Endothelial cell of umbilical vein (primary cell): Measurements from ENCODE around the gene ARID3B. TPM values are rescaled to one million over a fixed set of nuclear protein-coding genes. Genes with fewer than 3 reads are reported as not detected.

Experiments
- BruUV-seq: library from RNA; stranded (reverse); fragments of 400-500 nt; replicated peaks from 2 replicates; lab custom pipeline; 2021; lab: Mats Ljungman, UMichigan
- CTCF ChIA-PET: fragments of 300-600, 350-600 bp; sonication (Branson Sonifier 250); formaldehyde crosslinking; loops from one replicate; lab custom pipeline; 2021; ENCODE audit warnings: antibody characterized with exemption, inconsistent platforms; lab: Charles Lee
- POLR2A ChIA-PET: fragments of 300-600, 350-600 bp; sonication (Branson Sonifier 250); formaldehyde crosslinking; loops from one replicate; lab custom pipeline; 2021; ENCODE audit warnings: antibody characterized with exemption, inconsistent platforms; lab: Charles Lee
- DNase-seq: peaks from one replicate; pipeline ENCODE4 v3.0.0-alpha.2; 2011; ENCODE audit warnings: low read depth, low spot score
- FAIRE-seq: peaks from 2 replicates; lab custom pipeline; 2011; peaks lifted over from hg19 to GRCh38; lab: Jason Lieb, UNC
- H2AFZ ChIP-seq: 2 replicates; pipeline ENCODE4 v1.6.0; 2012; ENCODE audit warnings: low read depth, low read length, control low read depth, inconsistent platforms
- H3K27ac ChIP-seq: 2 replicates; pipeline ENCODE4 v1.5.1; 2011; ENCODE audit warnings: low read depth, mild to moderate bottlenecking, control low read depth, low read length, moderate library complexity; ENCODE audit not compliant: insufficient read depth
- H3K27me3 ChIP-seq, 2 experiments: 2 replicates each; pipeline versions ENCODE4 v1.6.0 to v1.6.1; 2011; ENCODE audit warnings: low read length in 2 of 2, mixed read lengths in 1 of 2; ENCODE audit not compliant: control insufficient read depth in 2 of 2, insufficient read depth in 2 of 2
- H3K36me3 ChIP-seq, 2 experiments: 2 replicates in 1 of 2; 3 replicates in 1 of 2; pipeline ENCODE4 v1.5.1; 2011; ENCODE audit warnings: low read length in 2 of 2, mild to moderate bottlenecking in 1 of 2, moderate library complexity in 1 of 2; ENCODE audit not compliant: control insufficient read depth in 2 of 2, insufficient read depth in 2 of 2; ENCODE audit errors: extremely low read depth in 1 of 2
- H3K4me1 ChIP-seq: 3 replicates; pipeline ENCODE4 v1.5.1; 2011; ENCODE audit warnings: mild to moderate bottlenecking, low read length; ENCODE audit not compliant: control insufficient read depth, insufficient read depth; ENCODE audit errors: extremely low read depth
- H3K4me2 ChIP-seq: 2 replicates; pipeline ENCODE4 v1.6.1; 2011; ENCODE audit warnings: low read length, control low read depth, mixed read lengths; ENCODE audit not compliant: insufficient read depth
- H3K4me3 ChIP-seq, 3 experiments: fragments of 200-600 bp in 1 of 3; sonication (generic), shearing (Covaris generic) in 1 of 3; replicated peaks in 1 of 3; 2 replicates each; pipeline ENCODE4 v1.5.1; 2011 to 2016; ENCODE audit warnings: control low read depth in 3 of 3, low read length in 3 of 3, mild to moderate bottlenecking in 2 of 3, inconsistent platforms in 1 of 3, low read depth in 1 of 3, moderate library complexity in 1 of 3; ENCODE audit not compliant: insufficient read depth in 1 of 3
- H3K79me2 ChIP-seq: 2 replicates; pipeline ENCODE4 v1.6.0; 2012; ENCODE audit warnings: low read length, inconsistent platforms; ENCODE audit not compliant: control insufficient read depth, insufficient read depth
- H3K9ac ChIP-seq: replicated peaks from 2 replicates; pipeline ENCODE3; 2011; ENCODE audit warnings: low read length, control low read depth; ENCODE audit not compliant: insufficient read depth; ENCODE audit errors: extremely low read depth
- H3K9me1 ChIP-seq: replicated peaks from 3 replicates; pipeline ENCODE4 v1.6.0; 2011; ENCODE audit warnings: mild to moderate bottlenecking, low read length; ENCODE audit not compliant: control insufficient read depth, insufficient read depth; ENCODE audit errors: extremely low read depth
- H3K9me3 ChIP-seq: replicated peaks from 2 replicates; pipeline ENCODE4 v1.5.1; 2012; ENCODE audit warnings: low read length, inconsistent platforms; ENCODE audit not compliant: control insufficient read depth, insufficient read depth
- H4K20me1 ChIP-seq: replicated peaks from 2 replicates; pipeline ENCODE3; 2011; ENCODE audit warnings: mild to moderate bottlenecking, low read length; ENCODE audit not compliant: control insufficient read depth, insufficient read depth; ENCODE audit errors: extremely low read depth
- EZH2 ChIP-seq: IDR thresholded peaks from 2 replicates; pipeline ENCODE4 v1.6.1; 2012; ENCODE audit warnings: borderline replicate concordance, low read depth, mild to moderate bottlenecking, moderate library complexity, low read length, inconsistent platforms; ENCODE audit not compliant: severe bottlenecking
- FOS ChIP-seq: IDR thresholded peaks from 2 replicates; pipeline ENCODE4 v1.6.1; 2011; ENCODE audit warnings: mild to moderate bottlenecking, low read length, moderate library complexity, borderline replicate concordance; ENCODE audit not compliant: insufficient read depth
- GATA2 ChIP-seq: IDR thresholded peaks from 2 replicates; pipeline ENCODE4 v1.7.0; 2011; ENCODE audit warnings: low read depth, mild to moderate bottlenecking, moderate library complexity, mixed read lengths, low read length; ENCODE audit not compliant: insufficient read length, insufficient read depth
- JUN ChIP-seq: IDR thresholded peaks from 2 replicates; pipeline ENCODE4 v1.6.1; 2011; ENCODE audit warnings: borderline replicate concordance, low read depth; ENCODE audit not compliant: insufficient read length, insufficient read depth
- MYC ChIP-seq: IDR thresholded peaks from one replicate; pipeline ENCODE4 v1.6.1; 2011; ENCODE audit warnings: mild to moderate bottlenecking, low read depth, low read length
- POLR2A ChIP-seq: IDR thresholded peaks from 2 replicates; pipeline ENCODE4 v1.6.1; 2012; ENCODE audit warnings: low read depth, mild to moderate bottlenecking, control low read depth, low read length
- POLR2AphosphoS5 ChIP-seq: IDR thresholded peaks from 2 replicates; pipeline ENCODE4 v1.6.1; 2012; ENCODE audit warnings: low read depth, mild to moderate bottlenecking, control low read depth, low read length, moderate library complexity; ENCODE audit not compliant: insufficient read depth
- dilution Hi-C: fragments of 300-500 bp; cut with MboI; formaldehyde crosslinking; loops from one replicate; pipeline ENCODE4 v1.15.0; 2019; ENCODE audit warnings: low sequenced_read_pairs; ENCODE audit not compliant: extremely low pct_ligation_motif_present
- intact Hi-C: fragments of 100-400 bp; cut with micrococcal nuclease; formaldehyde crosslinking; loops from one replicate; pipeline ENCODE4 v1.10.0; 2022
- polyA plus RNA-seq, 4 experiments: library from polyadenylated mRNA; depleted of rRNA in 3 of 4; stranded (reverse) in 3 of 4; unstranded in 1 of 4; fragments of >200 nt; gene quantifications; 2 replicates each; pipeline versions ENCODE4 v1.2.1 to v1.2.3, GENCODE V29; 2011 to 2012; ENCODE audit warnings: missing spikeins in 1 of 4
- total RNA-seq: library from RNA; stranded (reverse); gene quantifications from 2 replicates; pipeline ENCODE4 v1.2.3, GENCODE V29; 2021
- TF ChIP-seq, protein P1 (sequence below): IDR thresholded peaks from 2 replicates; pipeline ENCODE4 v1.6.1; 2011; ENCODE audit not compliant: insufficient read depth, insufficient read length
- TF ChIP-seq, protein P2 (sequence below), 2 donors: IDR thresholded peaks; 1 replicate in 1 of 2; 2 replicates in 1 of 2; pipeline ENCODE4 v1.5.1; 2011; ENCODE audit warnings: low read length in 2 of 2, mild to moderate bottlenecking in 2 of 2, moderate library complexity in 2 of 2, control low read depth in 1 of 2, inconsistent platforms in 1 of 2, low read depth in 1 of 2; ENCODE audit not compliant: insufficient read depth in 1 of 2; ENCODE audit errors: extremely low read depth in 1 of 2

The ARID3B gene
- total and polyA plus RNA-seq, 2 donors (not counting 3 experiments of a cell fraction or from before 2014, with no cell fraction given), result 6.2 to 10.0 TPM

DNA sequence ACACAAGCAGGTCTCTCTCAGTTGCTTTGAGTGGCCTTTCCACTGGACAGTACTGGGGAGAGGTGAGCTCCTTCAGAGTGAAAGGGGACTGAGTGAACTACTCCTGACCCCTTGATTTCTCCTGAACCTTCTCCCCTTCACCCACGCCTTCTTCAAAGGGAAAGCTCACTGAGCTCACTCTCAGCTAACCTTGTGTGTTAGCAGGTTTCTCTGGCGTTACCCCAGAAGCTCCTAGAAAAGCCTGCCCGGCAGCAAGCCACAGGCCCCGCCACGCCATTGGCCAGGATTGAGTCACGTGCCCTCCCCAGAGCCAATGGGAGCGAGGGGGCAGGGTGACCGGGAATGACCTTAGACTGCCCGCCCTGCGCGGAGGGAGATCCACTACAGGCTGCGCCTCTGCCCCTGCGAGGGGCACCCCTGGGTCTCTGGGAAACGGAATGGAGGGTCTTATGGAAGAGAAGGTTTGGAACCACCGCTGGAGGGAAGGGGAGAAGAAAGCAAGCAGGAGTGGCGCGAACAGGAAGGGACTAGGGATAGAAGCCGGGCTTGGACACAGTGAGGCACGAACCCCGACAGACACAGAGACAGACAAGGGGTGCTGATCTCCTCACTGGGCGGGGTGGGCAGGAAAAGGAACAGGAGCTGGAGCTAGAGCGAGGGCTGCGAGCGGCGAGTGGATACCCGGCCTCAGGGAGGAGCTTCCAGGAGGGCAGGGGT lies 57.3 kb downstream of the ARID3B start:
- Histone ChIP-seq H3K9ac (peak overlapping the region; percentile 61), H3K9me1 (no peaks in the 10 kb centered on the region), H4K20me1 (no peaks in the 10 kb centered on the region), H3K27ac (peak overlapping the region; percentile 38), H3K27me3 (no peaks in the 10 kb centered on the region), H3K4me2 (peak overlapping the region; percentile 84), H3K79me2 (no peaks in the 10 kb centered on the region), H3K4me1 (peaks cover 12% of the 10 kb centered on the region), H3K36me3 (peaks cover 0 to 4% of the 10 kb centered on the region in 2 experiments), H3K4me3 (peak overlapping the region; percentile 52 to 69 (median 56)), H3K9me3 (no peaks in the 10 kb centered on the region), H2AFZ (peak overlapping the region; percentile 90)
- FAIRE-seq (peak; percentile 96), DNase-seq (peak; percentile 92)
- TF ChIP-seq, protein P1, sequence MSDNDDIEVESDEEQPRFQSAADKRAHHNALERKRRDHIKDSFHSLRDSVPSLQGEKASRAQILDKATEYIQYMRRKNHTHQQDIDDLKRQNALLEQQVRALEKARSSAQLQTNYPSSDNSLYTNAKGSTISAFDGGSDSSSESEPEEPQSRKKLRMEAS, result peak; percentile 95
- TF ChIP-seq GATA2, result no peak
- TF ChIP-seq JUN, result no peak
- peak; percentile 83 for TF ChIP-seq POLR2A
- dilution Hi-C loops (no loop called here), intact Hi-C loops (loop anchor here (1.0 to 2.0 kb wide), 2 partner anchors 17 to 52 kb away; partner anchors contain the start of gene CLK3)
- ChIA-PET POLR2A (interaction anchor here (0.5 to 1.8 kb wide), 7 partner anchors 10 to 52 kb away, joined by 3 to 7 read pairs (median 3); partner anchors contain the start of gene CLK3), CTCF (interaction anchor here (0.8 to 1.8 kb wide), 8 partner anchors 8 to 53 kb away, joined by 3 to 9 read pairs (median 4); partner anchors contain the start of gene CLK3)
- no TSS peak for BruUV-seq

DNA sequence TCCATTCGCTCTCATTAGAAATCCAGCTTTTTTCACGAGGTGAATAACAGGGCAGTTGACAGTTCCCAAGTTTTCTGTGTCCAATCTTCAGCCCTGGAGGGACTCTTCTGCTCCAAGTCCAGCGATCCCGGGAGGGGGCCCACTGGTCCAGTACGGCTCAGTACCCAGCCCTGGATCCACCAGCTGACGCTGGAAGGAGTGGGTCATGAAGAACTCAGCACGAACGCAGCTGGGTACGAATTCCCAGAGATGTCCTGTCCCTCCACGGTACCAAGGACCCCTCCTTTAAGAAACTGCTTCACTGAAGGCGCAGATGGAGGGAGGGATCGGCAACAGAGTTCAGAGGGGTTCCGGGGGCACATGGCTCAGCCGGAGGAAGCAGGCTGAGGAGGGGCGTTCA lies 58.1 kb downstream of the ARID3B start:
- intact Hi-C loops (loop anchor here (2.0 kb wide), 1 partner anchor 16 kb away; the partner anchor contains the start of gene CLK3), dilution Hi-C loops (no loop called here)
- H3K79me2 ChIP-seq, result no peaks in the 10 kb centered on the region
- H3K4me2 ChIP-seq, result peak overlapping the region; percentile 84
- POLR2A ChIA-PET, result interaction anchor here (0.5 to 1.8 kb wide), 3 partner anchors 11 to 53 kb away, joined by 3 to 7 read pairs (median 3); no protein-coding TSS in a partner anchor
- peak overlapping the region in 2 of 3 experiments; percentile 56 to 69 for H3K4me3 ChIP-seq
- FAIRE-seq (peak; percentile 58), DNase-seq (no peak)
- no peak overlapping the region for H3K27ac ChIP-seq
- H2AFZ ChIP-seq, result no peak overlapping the region
- H3K9me1 ChIP-seq, result no peaks in the 10 kb centered on the region
- H3K9me3 ChIP-seq, result no peaks in the 10 kb centered on the region
- H3K4me1 ChIP-seq, result peaks cover 12% of the 10 kb centered on the region
- H4K20me1 ChIP-seq, result no peaks in the 10 kb centered on the region
- peaks cover 0 to 2% of the 10 kb centered on the region in 2 experiments for H3K36me3 ChIP-seq
- no peaks in the 10 kb centered on the region for H3K27me3 ChIP-seq
- H3K9ac ChIP-seq, result peak overlapping the region; percentile 61
- TF ChIP-seq JUN, result no peak
- TF ChIP-seq GATA2, result no peak
- TF ChIP-seq, protein P2, sequence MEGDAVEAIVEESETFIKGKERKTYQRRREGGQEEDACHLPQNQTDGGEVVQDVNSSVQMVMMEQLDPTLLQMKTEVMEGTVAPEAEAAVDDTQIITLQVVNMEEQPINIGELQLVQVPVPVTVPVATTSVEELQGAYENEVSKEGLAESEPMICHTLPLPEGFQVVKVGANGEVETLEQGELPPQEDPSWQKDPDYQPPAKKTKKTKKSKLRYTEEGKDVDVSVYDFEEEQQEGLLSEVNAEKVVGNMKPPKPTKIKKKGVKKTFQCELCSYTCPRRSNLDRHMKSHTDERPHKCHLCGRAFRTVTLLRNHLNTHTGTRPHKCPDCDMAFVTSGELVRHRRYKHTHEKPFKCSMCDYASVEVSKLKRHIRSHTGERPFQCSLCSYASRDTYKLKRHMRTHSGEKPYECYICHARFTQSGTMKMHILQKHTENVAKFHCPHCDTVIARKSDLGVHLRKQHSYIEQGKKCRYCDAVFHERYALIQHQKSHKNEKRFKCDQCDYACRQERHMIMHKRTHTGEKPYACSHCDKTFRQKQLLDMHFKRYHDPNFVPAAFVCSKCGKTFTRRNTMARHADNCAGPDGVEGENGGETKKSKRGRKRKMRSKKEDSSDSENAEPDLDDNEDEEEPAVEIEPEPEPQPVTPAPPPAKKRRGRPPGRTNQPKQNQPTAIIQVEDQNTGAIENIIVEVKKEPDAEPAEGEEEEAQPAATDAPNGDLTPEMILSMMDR (IDR thresholded peaks at IDR 0.05; ENCODE audit: extremely low read depth in 1 of 2, insufficient read depth in 1 of 2, low read depth in 1 of 2, low read length in 2 of 2), result no peak
- TF ChIP-seq POLR2A, result no peak
- TF ChIP-seq FOS, result no peak
- TF ChIP-seq EZH2, result no peak
- TF ChIP-seq, protein P1, result no peak
- TF ChIP-seq POLR2AphosphoS5, result no peak
- no peak for TF ChIP-seq MYC
- BruUV-seq, result TSS peak; percentile 15
- CTCF ChIA-PET, result interaction anchor here (0.8 to 1.8 kb wide), 3 partner anchors 9 to 16 kb away, joined by 3 to 9 read pairs (median 3); no protein-coding TSS in a partner anchor
